HPDE6-E6E7 (cell line): ENCODE measurements around the gene CCDC154.
A peak's percentile ranks its signal among the peaks of the same experiment; 100 is the strongest.
"Not testable (repeated sequence)": the region's sequence is repeated elsewhere in the genome, so short reads cannot be mapped to it uniquely, and the experiment has no call there.

ENCODE experiments used
- DNase-seq: peaks from one replicate; pipeline ENCODE4 v3.0.0; 2011; ENCODE audit warnings: missing footprints; ENCODE audit errors: extremely low spot score

Gene CCDC154

GRCh38 chr16:1443980-1444729 is at the start of gene CCDC154:
TSS of gene CCDC154 (minus strand) at chr16:1444556. CDS start at chr16:1444322, 234 bp downstream.
- no peak for DNase-seq

- DNase-seq, result peak; percentile 11
Observed at GRCh38 chr16:1493746-1494094, 49.4 kb upstream of the CCDC154 start.

- peak; percentile 80 for DNase-seq
Observed at GRCh38 chr16:1492923-1493745, 48.8 kb upstream of the CCDC154 start, which contains the start of gene TELO2. TSS of gene TELO2 (plus strand) at chr16:1493360. CDS start at chr16:1494282, 922 bp downstream.

GRCh38 chr16:1492082-1492922 is 47.9 kb upstream of the CCDC154 start:
- no peak for DNase-seq

- DNase-seq, result no peak
Observed at GRCh38 chr16:1491327-1491726, 47.0 kb upstream of the CCDC154 start.

- DNase-seq, result no peak
Observed at GRCh38 chr16:1489077-1489476, 44.7 kb upstream of the CCDC154 start.

GRCh38 chr16:1488619-1489018 is 44.3 kb upstream of the CCDC154 start, which contains the start of gene PTX4:
TSS of gene PTX4 (minus strand) at chr16:1488944. CDS start at chr16:1488909, 35 bp downstream.
- DNase-seq, result no peak

GRCh38 chr16:1488054-1488601 is 43.8 kb upstream of the CCDC154 start:
- DNase-seq, result no peak

GRCh38 chr16:1487395-1488053 is 43.2 kb upstream of the CCDC154 start:
- DNase-seq, result no peak

GRCh38 chr16:1486551-1487390 is 42.4 kb upstream of the CCDC154 start:
- no peak for DNase-seq

GRCh38 chr16:1485847-1486496 is 41.6 kb upstream of the CCDC154 start:
- DNase-seq, result no peak

- DNase-seq, result peak; percentile 94
Observed at GRCh38 chr16:1481906-1482835, 37.8 kb upstream of the CCDC154 start.

- not testable (repeated sequence) for DNase-seq
Observed at GRCh38 chr16:1478937-1479336, 34.6 kb upstream of the CCDC154 start.

- no peak for DNase-seq
Observed at GRCh38 chr16:1477033-1477432, 32.7 kb upstream of the CCDC154 start.

GRCh38 chr16:1475552-1476114 is 31.3 kb upstream of the CCDC154 start:
- no peak for DNase-seq

- DNase-seq, result peak; percentile 94
Observed at GRCh38 chr16:1474796-1475551, 30.6 kb upstream of the CCDC154 start, which contains the start of gene CLCN7. TSS of gene CLCN7 (minus strand) at chr16:1475028. CDS start at chr16:1474974, 54 bp downstream.
